ENCODE data around the gene PIP4K2C. TPM values are rescaled to one million over a fixed set of nuclear protein-coding genes. Genes with fewer than 3 reads are reported as not detected.

Gene PIP4K2C
- total and polyA plus RNA-seq, 10 of the 15 experiments (the other 5 are each of a cell fraction or from before 2014, with no cell fraction given), result 4.8 to 25.1 (median 14.9) TPM

DNA sequence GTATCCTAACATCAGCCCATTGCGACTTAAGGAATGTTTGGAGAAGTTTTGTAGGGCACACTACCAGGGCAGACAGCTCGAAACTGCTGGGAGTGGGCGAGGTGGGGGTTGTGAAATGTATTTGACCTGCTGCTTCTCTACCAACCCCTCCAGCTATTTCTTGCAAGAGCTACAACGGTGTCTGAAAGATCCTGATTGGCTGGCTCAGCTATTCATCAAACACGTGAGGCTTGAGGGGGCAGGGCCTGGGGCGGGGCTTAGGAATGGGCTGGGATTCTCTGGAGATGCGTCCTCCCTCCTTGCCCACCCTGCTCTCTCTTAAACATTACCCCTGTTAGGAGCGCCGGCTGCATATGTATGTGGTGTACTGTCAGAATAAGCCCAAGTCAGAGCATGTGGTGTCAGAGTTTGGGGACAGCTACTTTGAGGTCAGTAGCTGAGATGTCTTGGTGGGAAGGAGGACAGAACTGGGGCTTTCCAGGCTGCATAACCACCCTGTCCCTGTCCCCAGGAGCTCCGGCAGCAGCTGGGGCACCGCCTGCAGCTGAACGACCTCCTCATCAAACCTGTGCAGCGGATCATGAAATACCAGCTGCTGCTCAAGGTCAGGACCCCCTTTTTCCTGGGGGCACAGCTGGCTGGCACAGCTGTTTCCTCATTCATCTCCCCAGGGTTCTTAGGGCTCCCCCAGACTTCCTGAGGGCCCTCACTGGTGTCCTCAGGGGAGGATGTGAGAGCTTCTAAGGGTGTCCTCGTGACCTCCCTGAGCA is 23.4 kb downstream of the PIP4K2C start (continued):
- TF ChIP-seq MYB (IDR thresholded peaks at IDR 0.05; ENCODE audit: borderline replicate concordance, low read depth, low read length), result no peak
- no peak for TF ChIP-seq FOS (IDR thresholded peaks at IDR 0.05; ENCODE audit: borderline replicate concordance, extremely low read depth, insufficient read length)
- 0 out of 2 replicates have a peak, but pooled peaks have one; percentile 60 for TF ChIP-seq NR2F1 (conservative IDR thresholded peaks at IDR 0.05)
- no peak for TF ChIP-seq YBX1 (IDR thresholded peaks at IDR 0.05)
- TF ChIP-seq, protein P1, sequence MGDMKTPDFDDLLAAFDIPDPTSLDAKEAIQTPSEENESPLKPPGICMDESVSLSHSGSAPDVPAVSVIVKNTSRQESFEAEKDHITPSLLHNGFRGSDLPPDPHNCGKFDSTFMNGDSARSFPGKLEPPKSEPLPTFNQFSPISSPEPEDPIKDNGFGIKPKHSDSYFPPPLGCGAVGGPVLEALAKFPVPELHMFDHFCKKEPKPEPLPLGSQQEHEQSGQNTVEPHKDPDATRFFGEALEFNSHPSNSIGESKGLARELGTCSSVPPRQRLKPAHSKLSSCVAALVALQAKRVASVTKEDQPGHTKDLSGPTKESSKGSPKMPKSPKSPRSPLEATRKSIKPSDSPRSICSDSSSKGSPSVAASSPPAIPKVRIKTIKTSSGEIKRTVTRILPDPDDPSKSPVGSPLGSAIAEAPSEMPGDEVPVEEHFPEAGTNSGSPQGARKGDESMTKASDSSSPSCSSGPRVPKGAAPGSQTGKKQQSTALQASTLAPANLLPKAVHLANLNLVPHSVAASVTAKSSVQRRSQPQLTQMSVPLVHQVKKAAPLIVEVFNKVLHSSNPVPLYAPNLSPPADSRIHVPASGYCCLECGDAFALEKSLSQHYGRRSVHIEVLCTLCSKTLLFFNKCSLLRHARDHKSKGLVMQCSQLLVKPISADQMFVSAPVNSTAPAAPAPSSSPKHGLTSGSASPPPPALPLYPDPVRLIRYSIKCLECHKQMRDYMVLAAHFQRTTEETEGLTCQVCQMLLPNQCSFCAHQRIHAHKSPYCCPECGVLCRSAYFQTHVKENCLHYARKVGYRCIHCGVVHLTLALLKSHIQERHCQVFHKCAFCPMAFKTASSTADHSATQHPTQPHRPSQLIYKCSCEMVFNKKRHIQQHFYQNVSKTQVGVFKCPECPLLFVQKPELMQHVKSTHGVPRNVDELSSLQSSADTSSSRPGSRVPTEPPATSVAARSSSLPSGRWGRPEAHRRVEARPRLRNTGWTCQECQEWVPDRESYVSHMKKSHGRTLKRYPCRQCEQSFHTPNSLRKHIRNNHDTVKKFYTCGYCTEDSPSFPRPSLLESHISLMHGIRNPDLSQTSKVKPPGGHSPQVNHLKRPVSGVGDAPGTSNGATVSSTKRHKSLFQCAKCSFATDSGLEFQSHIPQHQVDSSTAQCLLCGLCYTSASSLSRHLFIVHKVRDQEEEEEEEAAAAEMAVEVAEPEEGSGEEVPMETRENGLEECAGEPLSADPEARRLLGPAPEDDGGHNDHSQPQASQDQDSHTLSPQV (IDR thresholded peaks at IDR 0.05), result no peak
- TF ChIP-seq SIX5 (IDR thresholded peaks at IDR 0.05; ENCODE audit: low read depth, low read length, severe bottlenecking), result no peak
- no peak for TF ChIP-seq ZNF217 (IDR thresholded peaks at IDR 0.05)
- TF ChIP-seq HDAC6 (IDR thresholded peaks at IDR 0.05; ENCODE audit: unreplicated experiment), result no peak
- no peak for TF ChIP-seq SUZ12 (IDR thresholded peaks at IDR 0.05; ENCODE audit: unreplicated experiment)
- no peak for TF ChIP-seq EED (IDR thresholded peaks at IDR 0.05; ENCODE audit: low read depth)
- TF ChIP-seq MEF2B (IDR thresholded peaks at IDR 0.05; ENCODE audit: partially characterized antibody, poor library complexity, severe bottlenecking), result peak; percentile 71
- TF ChIP-seq, protein P2, sequence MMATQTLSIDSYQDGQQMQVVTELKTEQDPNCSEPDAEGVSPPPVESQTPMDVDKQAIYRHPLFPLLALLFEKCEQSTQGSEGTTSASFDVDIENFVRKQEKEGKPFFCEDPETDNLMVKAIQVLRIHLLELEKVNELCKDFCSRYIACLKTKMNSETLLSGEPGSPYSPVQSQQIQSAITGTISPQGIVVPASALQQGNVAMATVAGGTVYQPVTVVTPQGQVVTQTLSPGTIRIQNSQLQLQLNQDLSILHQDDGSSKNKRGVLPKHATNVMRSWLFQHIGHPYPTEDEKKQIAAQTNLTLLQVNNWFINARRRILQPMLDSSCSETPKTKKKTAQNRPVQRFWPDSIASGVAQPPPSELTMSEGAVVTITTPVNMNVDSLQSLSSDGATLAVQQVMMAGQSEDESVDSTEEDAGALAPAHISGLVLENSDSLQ (IDR thresholded peaks at IDR 0.05), result peak; percentile 95
- TF ChIP-seq CBX3 (IDR thresholded peaks at IDR 0.05; ENCODE audit: borderline replicate concordance, low read depth), result no peak
- TF ChIP-seq FOXK2 (IDR thresholded peaks at IDR 0.05), result no peak
- TF ChIP-seq, protein P3, sequence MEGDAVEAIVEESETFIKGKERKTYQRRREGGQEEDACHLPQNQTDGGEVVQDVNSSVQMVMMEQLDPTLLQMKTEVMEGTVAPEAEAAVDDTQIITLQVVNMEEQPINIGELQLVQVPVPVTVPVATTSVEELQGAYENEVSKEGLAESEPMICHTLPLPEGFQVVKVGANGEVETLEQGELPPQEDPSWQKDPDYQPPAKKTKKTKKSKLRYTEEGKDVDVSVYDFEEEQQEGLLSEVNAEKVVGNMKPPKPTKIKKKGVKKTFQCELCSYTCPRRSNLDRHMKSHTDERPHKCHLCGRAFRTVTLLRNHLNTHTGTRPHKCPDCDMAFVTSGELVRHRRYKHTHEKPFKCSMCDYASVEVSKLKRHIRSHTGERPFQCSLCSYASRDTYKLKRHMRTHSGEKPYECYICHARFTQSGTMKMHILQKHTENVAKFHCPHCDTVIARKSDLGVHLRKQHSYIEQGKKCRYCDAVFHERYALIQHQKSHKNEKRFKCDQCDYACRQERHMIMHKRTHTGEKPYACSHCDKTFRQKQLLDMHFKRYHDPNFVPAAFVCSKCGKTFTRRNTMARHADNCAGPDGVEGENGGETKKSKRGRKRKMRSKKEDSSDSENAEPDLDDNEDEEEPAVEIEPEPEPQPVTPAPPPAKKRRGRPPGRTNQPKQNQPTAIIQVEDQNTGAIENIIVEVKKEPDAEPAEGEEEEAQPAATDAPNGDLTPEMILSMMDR (IDR thresholded peaks at IDR 0.05 in 2 of 3, conservative IDR thresholded peaks at IDR 0.05 in 1 of 3; ENCODE audit: control insufficient read depth in 2 of 3, extremely low read depth in 1 of 3, insufficient read depth in 1 of 3, low read depth in 3 of 3, low read length in 3 of 3), result no peak
- TF ChIP-seq POLR2AphosphoS5 (IDR thresholded peaks at IDR 0.05; ENCODE audit: low read length), result no peak
- TF ChIP-seq SRF (IDR thresholded peaks at IDR 0.05; ENCODE audit: low read depth in 2 of 2, low read length in 2 of 2), result no peak
- no peak for TF ChIP-seq POLR2AphosphoS2 (IDR thresholded peaks at IDR 0.05; ENCODE audit: low read depth, low read length)
- no peak for TF ChIP-seq CEBPB (IDR thresholded peaks at IDR 0.05; ENCODE audit: borderline replicate concordance in 1 of 2, low read depth in 2 of 2, low read length in 2 of 2)
- TF ChIP-seq WRNIP1 (IDR thresholded peaks at IDR 0.05; ENCODE audit: borderline replicate concordance, low read depth, low read length), result no peak
